ENCODE data around the gene BEAN1. TPM values are rescaled to one million over a fixed set of nuclear protein-coding genes. Genes with fewer than 3 reads are reported as not detected.

Gene BEAN1
- total RNA-seq, 1 experiment from 2014 or later: 0.61 TPM

GRCh38 chr16:66386629-66387622 is 40.2 kb upstream of the BEAN1 start:
- intact Hi-C loops (cut with micrococcal nuclease): no loop called here
- Histone ChIP-seq H3K4me2 (ENCODE audit: low read length) (no peak overlapping the region), H3K27me3 (ENCODE audit: insufficient read depth, low read length) (no peaks in the 10 kb centered on the region), H3K9me2 (ENCODE audit: insufficient read depth) (no peaks in the 10 kb centered on the region), H3K36me3 (ENCODE audit: control insufficient read depth in 1 of 2, insufficient read depth in 2 of 2, low read length in 2 of 2) (no peaks in the 10 kb centered on the region), H3K27ac (ENCODE audit: low read depth, low read length) (no peak overlapping the region), H3K9me3 (ENCODE audit: control insufficient read depth in 1 of 2, insufficient read depth in 1 of 2, low read depth in 1 of 2, low read length in 2 of 2) (no peaks in the 10 kb centered on the region), H3K4me1 (ENCODE audit: control insufficient read depth in 1 of 2, insufficient read depth in 2 of 2, low read length in 2 of 2) (peaks cover 18 to 20% of the 10 kb centered on the region in 2 experiments), H3K4me3 (replicated peaks in 1 of 2; ENCODE audit: low read depth in 1 of 2, low read length in 2 of 2) (no peak overlapping the region), H3K79me2 (ENCODE audit: insufficient read depth, low read length) (no peaks in the 10 kb centered on the region), H3K9ac (ENCODE audit: low read length) (no peak overlapping the region), H2AFZ (ENCODE audit: low read depth, low read length, poor library complexity, severe bottlenecking) (no peak overlapping the region), H4K20me1 (ENCODE audit: insufficient read depth) (no peaks in the 10 kb centered on the region)
- DNase-seq (ENCODE audit: low read depth, low spot score) (no peak), ATAC-seq (no peak)
- BruUV-seq (replicated peaks): no TSS peak
- CTCF ChIA-PET: no interaction called here
- TF ChIP-seq POLR2A (IDR thresholded peaks at IDR 0.05; ENCODE audit: borderline replicate concordance, extremely low read depth, insufficient read depth, insufficient read length) (no peak), FOSL1 (IDR thresholded peaks at IDR 0.05; ENCODE audit: low read depth) (no peak), ZFX (IDR thresholded peaks at IDR 0.05) (no peak), EGR1 (IDR thresholded peaks at IDR 0.05; ENCODE audit: low read depth) (no peak), CBX3 (IDR thresholded peaks at IDR 0.05; ENCODE audit: low read depth) (no peak), RAD21 (IDR thresholded peaks at IDR 0.05; ENCODE audit: low read depth) (no peak), EZH2phosphoT487 (IDR thresholded peaks at IDR 0.05; ENCODE audit: borderline replicate concordance) (no peak), SP1 (IDR thresholded peaks at IDR 0.05; ENCODE audit: low read depth) (no peak), POLR2AphosphoS5 (IDR thresholded peaks at IDR 0.05; ENCODE audit: low read depth, low read length) (no peak), EZH2 (IDR thresholded peaks at IDR 0.05) (no peak), ELF1 (IDR thresholded peaks at IDR 0.05; ENCODE audit: borderline replicate concordance, low read depth) (no peak)
- RAD21 ChIA-PET (ENCODE audit: low non-redundant PET in 1 of 2, low total read pairs in 2 of 2, uncharacterized antibody in 2 of 2, unreplicated experiment in 2 of 2): no interaction called here
- POLR2A ChIA-PET: no interaction called here

GRCh38 chr16:66387817-66388332 is 39.2 kb upstream of the BEAN1 start:
- no peaks in the 10 kb centered on the region for H3K9me2 ChIP-seq (ENCODE audit: insufficient read depth)
- no peak overlapping the region for H3K27ac ChIP-seq (ENCODE audit: low read depth, low read length)
- intact Hi-C loops (cut with micrococcal nuclease): no loop called here
- H3K9ac ChIP-seq (ENCODE audit: low read length): no peak overlapping the region
- no TSS peak for BruUV-seq (replicated peaks)
- no peaks in the 10 kb centered on the region for H3K79me2 ChIP-seq (ENCODE audit: insufficient read depth, low read length)
- H3K4me3 ChIP-seq (replicated peaks in 1 of 2; ENCODE audit: low read depth in 1 of 2, low read length in 2 of 2): no peak overlapping the region
- H3K4me1 ChIP-seq (ENCODE audit: control insufficient read depth in 1 of 2, insufficient read depth in 2 of 2, low read length in 2 of 2): peaks cover 9 to 11% of the 10 kb centered on the region in 2 experiments
- H2AFZ ChIP-seq (ENCODE audit: low read depth, low read length, poor library complexity, severe bottlenecking): no peak overlapping the region
- ATAC-seq (no peak), DNase-seq (ENCODE audit: low read depth, low spot score) (no peak)
- H4K20me1 ChIP-seq (ENCODE audit: insufficient read depth): no peaks in the 10 kb centered on the region
- H3K4me2 ChIP-seq (ENCODE audit: low read length): no peak overlapping the region
- no peaks in the 10 kb centered on the region for H3K36me3 ChIP-seq (ENCODE audit: control insufficient read depth in 1 of 2, insufficient read depth in 2 of 2, low read length in 2 of 2)
- no peaks in the 10 kb centered on the region for H3K27me3 ChIP-seq (ENCODE audit: insufficient read depth, low read length)
- ChIA-PET POLR2A (no interaction called here), RAD21 (ENCODE audit: low non-redundant PET in 1 of 2, low total read pairs in 2 of 2, uncharacterized antibody in 2 of 2, unreplicated experiment in 2 of 2) (no interaction called here), CTCF (no interaction called here)
- H3K9me3 ChIP-seq (ENCODE audit: control insufficient read depth in 1 of 2, insufficient read depth in 1 of 2, low read depth in 1 of 2, low read length in 2 of 2): no peaks in the 10 kb centered on the region
- TF ChIP-seq EZH2 (IDR thresholded peaks at IDR 0.05) (no peak), REST (IDR thresholded peaks at IDR 0.05; ENCODE audit: low read depth) (no peak), ATF3 (IDR thresholded peaks at IDR 0.05) (no peak), FOSL1 (IDR thresholded peaks at IDR 0.05; ENCODE audit: low read depth) (no peak), CBX3 (IDR thresholded peaks at IDR 0.05; ENCODE audit: low read depth) (no peak), SP1 (IDR thresholded peaks at IDR 0.05; ENCODE audit: low read depth) (no peak), JUND (IDR thresholded peaks at IDR 0.05) (no peak), POLR2AphosphoS5 (IDR thresholded peaks at IDR 0.05; ENCODE audit: low read depth, low read length) (no peak)

Data from HCT116 (cell line).